Gastrocnemius medialis (tissue), 4 donors: ENCODE measurements around the gene CXCL17.
"Not testable (repeated sequence)": the region's sequence is repeated elsewhere in the genome, so short reads cannot be mapped to it uniquely, and the experiment has no call there.

ENCODE experiments used
- CTCF ChIP-seq, 5 experiments: fragments of 450-650 bp in 3 of 5; fragments of 200-600 bp in 2 of 5; sonication (generic) in 2 of 5; IDR thresholded peaks in 4 of 5; conservative IDR thresholded peaks in 1 of 5; 1 replicate in 4 of 5; 2 replicates in 1 of 5; pipeline ENCODE4 v1.5.1; 2016 to 2019; ENCODE audit warnings: antibody characterized with exemption in 5 of 5, mild to moderate bottlenecking in 3 of 5, moderate library complexity in 3 of 5
- POLR2A ChIP-seq, 2 donors: fragments of 450-650 bp; IDR thresholded peaks; one replicate each; pipeline ENCODE4 v1.6.1; 2017; ENCODE audit warnings: antibody characterized with exemption in 2 of 2, mild to moderate bottlenecking in 2 of 2, moderate library complexity in 2 of 2

DNA sequence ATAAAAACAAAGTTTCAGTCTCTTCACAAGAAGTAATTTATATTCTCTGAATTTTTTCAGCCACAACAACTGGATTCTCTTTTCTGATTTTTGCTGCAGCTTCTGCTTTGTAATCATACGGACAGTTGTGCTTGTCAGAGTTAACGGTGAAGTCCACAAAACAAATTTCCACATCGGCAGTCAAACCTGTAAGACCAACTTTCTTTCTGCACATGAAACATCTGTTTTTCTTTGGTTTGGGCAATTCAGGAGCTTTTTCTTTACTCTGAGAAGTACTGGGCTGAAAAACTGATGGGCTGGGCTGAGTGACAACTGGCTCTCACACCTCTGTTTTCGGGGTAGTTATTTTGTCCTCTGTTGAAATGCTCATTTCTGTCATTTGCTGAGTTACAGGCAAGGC, 42.3 kb upstream of the CXCL17 start:
- not testable (repeated sequence) for TF ChIP-seq CTCF (IDR thresholded peaks at IDR 0.05 in 4 of 5, conservative IDR thresholded peaks at IDR 0.05 in 1 of 5); POLR2A (IDR thresholded peaks at IDR 0.05)
